ENCODE data around the gene HIP1.

DNA sequence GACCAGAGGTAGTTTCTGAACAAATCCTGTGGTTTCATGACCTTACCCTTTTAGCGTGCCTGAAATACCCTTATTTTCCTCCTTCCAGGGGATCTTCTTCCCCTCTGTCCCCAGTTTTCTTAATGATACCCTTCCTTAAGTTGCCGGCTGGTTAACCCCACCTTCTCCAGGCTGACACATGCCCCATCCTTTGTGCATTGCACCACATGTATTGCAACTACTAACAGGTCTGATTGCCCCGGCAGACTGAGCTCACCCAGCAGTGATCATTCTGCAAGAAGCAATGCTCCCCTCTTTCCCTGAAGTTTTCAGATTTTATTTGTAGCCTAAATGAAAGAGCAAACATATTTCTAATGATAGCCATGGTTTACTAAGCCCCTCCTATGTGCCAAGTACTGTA is 108.2 kb downstream of the HIP1 start:
- TF ChIP-seq NRF1 (IDR thresholded peaks at IDR 0.05; ENCODE audit: low read depth, low read length): no peak
- TF ChIP-seq, protein P1, sequence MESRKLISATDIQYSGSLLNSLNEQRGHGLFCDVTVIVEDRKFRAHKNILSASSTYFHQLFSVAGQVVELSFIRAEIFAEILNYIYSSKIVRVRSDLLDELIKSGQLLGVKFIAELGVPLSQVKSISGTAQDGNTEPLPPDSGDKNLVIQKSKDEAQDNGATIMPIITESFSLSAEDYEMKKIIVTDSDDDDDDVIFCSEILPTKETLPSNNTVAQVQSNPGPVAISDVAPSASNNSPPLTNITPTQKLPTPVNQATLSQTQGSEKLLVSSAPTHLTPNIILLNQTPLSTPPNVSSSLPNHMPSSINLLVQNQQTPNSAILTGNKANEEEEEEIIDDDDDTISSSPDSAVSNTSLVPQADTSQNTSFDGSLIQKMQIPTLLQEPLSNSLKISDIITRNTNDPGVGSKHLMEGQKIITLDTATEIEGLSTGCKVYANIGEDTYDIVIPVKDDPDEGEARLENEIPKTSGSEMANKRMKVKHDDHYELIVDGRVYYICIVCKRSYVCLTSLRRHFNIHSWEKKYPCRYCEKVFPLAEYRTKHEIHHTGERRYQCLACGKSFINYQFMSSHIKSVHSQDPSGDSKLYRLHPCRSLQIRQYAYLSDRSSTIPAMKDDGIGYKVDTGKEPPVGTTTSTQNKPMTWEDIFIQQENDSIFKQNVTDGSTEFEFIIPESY (IDR thresholded peaks at IDR 0.05; ENCODE audit: borderline replicate concordance, low read depth): no peak
- TF ChIP-seq, protein P2, sequence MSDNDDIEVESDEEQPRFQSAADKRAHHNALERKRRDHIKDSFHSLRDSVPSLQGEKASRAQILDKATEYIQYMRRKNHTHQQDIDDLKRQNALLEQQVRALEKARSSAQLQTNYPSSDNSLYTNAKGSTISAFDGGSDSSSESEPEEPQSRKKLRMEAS (IDR thresholded peaks at IDR 0.05; ENCODE audit: low read depth): no peak
- TF ChIP-seq TCF12 (IDR thresholded peaks at IDR 0.05): no peak
